Mucosa of descending colon (tissue), 3 donors: ENCODE data around the gene LDLRAD1. TPM values are rescaled to one million over a fixed set of nuclear protein-coding genes. Genes with fewer than 3 reads are reported as not detected.
A peak's percentile ranks its signal among the peaks of the same experiment; 100 is the strongest.

Source experiments
- ATAC-seq: fragments of 200-7000 bp; cut with Tn5 transposase; one replicate; pipeline ENCODE4 v1.9.1; 2020; ENCODE audit warnings: mild to moderate bottlenecking, moderate library complexity
- DNase-seq, 3 donors: peaks; one replicate each; pipeline ENCODE4 v3.0.0-alpha.2; 2020
- H3K36me3 ChIP-seq: fragments of 200-600 bp; one replicate; pipeline ENCODE4 v1.8.0; 2021; ENCODE audit warnings: low read depth, mild to moderate bottlenecking
- H3K4me1 ChIP-seq: fragments of 200-600 bp; one replicate; pipeline ENCODE4 v1.8.0; 2021; ENCODE audit warnings: low read depth, mild to moderate bottlenecking
- H3K4me3 ChIP-seq: fragments of 200-600 bp; one replicate; pipeline ENCODE4 v1.8.0; 2021; ENCODE audit warnings: mild to moderate bottlenecking
- H3K9me3 ChIP-seq: fragments of 200-600 bp; one replicate; pipeline ENCODE4 v1.8.0; 2021; ENCODE audit warnings: mild to moderate bottlenecking
- CTCF ChIP-seq: fragments of 200-600 bp; IDR thresholded peaks from one replicate; pipeline ENCODE4 v1.8.0; 2022; ENCODE audit warnings: antibody characterized with exemption, mild to moderate bottlenecking
- intact Hi-C, 2 donors: fragments of 100-400 bp; cut with DNase I in 1 of 2; cut with micrococcal nuclease in 1 of 2; formaldehyde crosslinking; loops; one replicate each; pipeline versions ENCODE4 v1.11.0 to v1.11.1; 2022; cut with DNase I, micrococcal nuclease
- total RNA-seq, 3 donors: library from RNA; stranded (reverse); fragmentation: NEBNext Ultra II Directional in 2 of 3; extraction: Animal tissue kit (Norgen Biotek cat#: 25700) in 2 of 3; gene quantifications; one replicate each; pipeline versions ENCODE4 v1.2.1 to v1.2.4, GENCODE V29; 2021 to 2023
- donor health status: DM: no; HTN: no; CAD: no; lungs with moderate emphysema.
- donor health status: DM: no; HTN: no; CAD: no.
- donor health status: DM: no; HTN: yes; CAD: no.

LDLRAD1 gene
- total RNA-seq, 3 donors from 2014 or later: 0.39 TPM; not detected in 2

- intact Hi-C loops: no loop called here
- no peak overlapping the region for H3K4me3 ChIP-seq
- H3K4me1 ChIP-seq: peaks cover 5% of the 10 kb centered on the region
Observed at GRCh38 chr1:54018635-54019034, 649 bp upstream of the LDLRAD1 start.

DNA sequence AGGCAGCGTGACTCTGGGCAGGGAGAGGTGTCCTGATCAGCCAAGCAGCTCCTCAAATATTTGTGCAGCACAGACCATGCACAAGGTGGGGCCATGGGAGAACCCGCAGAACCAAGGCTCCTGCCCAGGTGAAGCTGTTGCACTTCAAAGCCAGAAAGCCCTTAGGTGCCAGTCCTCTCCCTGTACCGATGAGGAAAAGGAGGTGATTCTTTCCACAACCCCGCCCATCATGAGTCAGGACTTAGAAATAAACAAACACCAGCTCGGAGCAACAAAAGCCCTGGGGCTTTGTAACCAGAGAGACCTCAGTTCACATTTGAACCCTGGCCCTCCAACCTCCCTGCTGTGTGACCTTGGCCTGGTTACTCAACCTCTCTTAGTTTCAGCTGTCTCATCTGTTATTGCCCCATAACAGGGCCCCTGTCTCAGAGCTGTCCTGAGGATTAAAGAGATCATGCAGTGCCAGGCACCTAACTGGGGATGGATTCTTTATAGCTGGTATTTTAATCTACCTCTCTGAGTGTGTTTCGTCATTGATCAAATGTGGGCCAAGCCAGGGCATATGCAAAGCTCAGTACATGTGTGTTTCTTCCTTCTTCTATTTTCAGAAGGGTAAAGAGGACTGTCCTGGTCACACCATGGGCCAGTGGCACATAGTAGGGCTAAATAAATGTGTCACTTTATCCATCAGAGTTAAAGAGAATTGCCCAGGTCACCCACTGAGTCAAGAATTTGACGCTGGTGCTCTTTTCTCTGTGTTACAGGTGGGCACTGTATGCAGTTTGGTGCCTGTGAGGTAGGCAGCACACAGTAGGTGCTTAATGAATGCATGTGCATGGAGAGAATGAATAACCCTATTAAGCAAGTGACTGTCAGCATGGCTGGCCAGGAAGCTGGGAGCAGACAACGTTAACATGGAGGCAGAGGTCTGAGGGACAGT lies 1.4 kb downstream of the LDLRAD1 start:
- peak in 1 of 3 donors; percentile 67 for DNase-seq

More at GRCh38 chr1:54018635-54019034, 649 bp upstream of the LDLRAD1 start:
- DNase-seq (no peak), ATAC-seq (no peak)
- Histone ChIP-seq H3K9me3 (no peaks in the 10 kb centered on the region), H3K36me3 (no peaks in the 10 kb centered on the region)
- TF ChIP-seq CTCF: no peak

GRCh38 chr1:54014009-54014629 lies 3.9 kb downstream of the LDLRAD1 start:
- H3K4me3 ChIP-seq: no peak overlapping the region
- TF ChIP-seq CTCF: no peak
- intact Hi-C loops: no loop called here
- H3K36me3 ChIP-seq: no peaks in the 10 kb centered on the region
- peaks cover 5% of the 10 kb centered on the region for H3K4me1 ChIP-seq
- no peak for ATAC-seq
- no peaks in the 10 kb centered on the region for H3K9me3 ChIP-seq
- no peak for DNase-seq

More for the DNA sequence above, 1.4 kb downstream of the LDLRAD1 start:
- Histone ChIP-seq H3K4me3 (no peak overlapping the region), H3K4me1 (peaks cover 5% of the 10 kb centered on the region), H3K36me3 (no peaks in the 10 kb centered on the region), H3K9me3 (no peaks in the 10 kb centered on the region)
- intact Hi-C loops: no loop called here
- ATAC-seq: peak; percentile 88
- no peak for TF ChIP-seq CTCF

GRCh38 chr1:54013393-54014008 lies 4.5 kb downstream of the LDLRAD1 start:
- intact Hi-C loops: no loop called here

More at GRCh38 chr1:54013393-54014008, 4.5 kb downstream of the LDLRAD1 start:
- Histone ChIP-seq H3K4me3 (no peak overlapping the region), H3K36me3 (no peaks in the 10 kb centered on the region), H3K4me1 (peaks cover 5% of the 10 kb centered on the region), H3K9me3 (no peaks in the 10 kb centered on the region)
- TF ChIP-seq CTCF: no peak
- no peak for ATAC-seq
- DNase-seq: no peak
